ENCODE results near the gene STAT3. TPM values are rescaled to one million over a fixed set of nuclear protein-coding genes. Genes with fewer than 3 reads are reported as not detected.
"Not testable (repeated sequence)": the region's sequence is repeated elsewhere in the genome, so short reads cannot be mapped to it uniquely, and the experiment has no call there.

STAT3 gene
- total and polyA plus RNA-seq, 2 donors (not counting 1 experiment from before 2014, with no cell fraction given): 50.1 to 140 TPM

GRCh38 chr17:42394838-42395237 lies 6.6 kb upstream of the STAT3 start:
- Histone ChIP-seq H3K27me3 (replicated peaks in 1 of 4; ENCODE audit: control extremely low read depth in 1 of 4, control insufficient read depth in 3 of 4, insufficient read depth in 4 of 4, low read length in 3 of 4) (no peaks in the 10 kb centered on the region), H3K9ac (ENCODE audit: low read length) (no peak overlapping the region), H3K9me3 (ENCODE audit: control extremely low read depth in 1 of 3, control insufficient read depth in 2 of 3, insufficient read depth in 1 of 3, low read length in 2 of 3) (no peaks in the 10 kb centered on the region), H3K4me3 (ENCODE audit: control extremely low read depth in 1 of 5, extremely low read depth in 1 of 5, insufficient read depth in 1 of 5, low read depth in 2 of 5, low read length in 4 of 5) (no peak overlapping the region), H2AFZ (ENCODE audit: insufficient read depth, low read depth, low read length, poor library complexity, severe bottlenecking) (no peak overlapping the region), H3K4me1 (ENCODE audit: control insufficient read depth in 2 of 2, insufficient read depth in 2 of 2, low read length in 2 of 2) (peaks cover 0 to 17% of the 10 kb centered on the region in 2 donors), H3K36me3 (replicated peaks in 1 of 2; ENCODE audit: control extremely low read depth in 1 of 2, control insufficient read depth in 1 of 2, extremely low read depth in 1 of 2, insufficient read depth in 2 of 2, low read length in 1 of 2) (no peaks in the 10 kb centered on the region), H3K4me2 (replicated peaks; ENCODE audit: low read depth, low read length, poor library complexity, severe bottlenecking) (no peak overlapping the region), H4K20me1 (ENCODE audit: control insufficient read depth, insufficient read depth, low read length, poor library complexity, severe bottlenecking) (no peaks in the 10 kb centered on the region), H3K27ac (ENCODE audit: low read length in 2 of 2) (no peak overlapping the region), H3K79me2 (ENCODE audit: control insufficient read depth, insufficient read depth, low read length) (peaks cover 2% of the 10 kb centered on the region)
- POLR2A ChIA-PET: interaction anchor here (0.6 kb wide), 1 partner anchor 80 kb away, joined by 6 read pairs; no protein-coding TSS in a partner anchor
- Mint-ChIP-seq H3K27ac (peak overlapping the region; percentile 28), H3K4me1 (peaks cover 23% of the 10 kb centered on the region), H3K9me3 (ENCODE audit: insufficient read depth) (no peaks in the 10 kb centered on the region), H3K27me3 (no peaks in the 10 kb centered on the region), H3K4me3 (no peak overlapping the region)
- no peak for ATAC-seq (ENCODE audit: low read depth)
- no peak for DNase-seq
- 95% methylated on average over 2 of the region's 4 CpGs for WGBS (ENCODE audit: insufficient coverage)
- CTCF ChIA-PET: interaction anchor here (2.6 kb wide), 1 partner anchor 12 kb away, joined by 11 read pairs; no protein-coding TSS in a partner anchor
- TF ChIP-seq, protein P1, sequence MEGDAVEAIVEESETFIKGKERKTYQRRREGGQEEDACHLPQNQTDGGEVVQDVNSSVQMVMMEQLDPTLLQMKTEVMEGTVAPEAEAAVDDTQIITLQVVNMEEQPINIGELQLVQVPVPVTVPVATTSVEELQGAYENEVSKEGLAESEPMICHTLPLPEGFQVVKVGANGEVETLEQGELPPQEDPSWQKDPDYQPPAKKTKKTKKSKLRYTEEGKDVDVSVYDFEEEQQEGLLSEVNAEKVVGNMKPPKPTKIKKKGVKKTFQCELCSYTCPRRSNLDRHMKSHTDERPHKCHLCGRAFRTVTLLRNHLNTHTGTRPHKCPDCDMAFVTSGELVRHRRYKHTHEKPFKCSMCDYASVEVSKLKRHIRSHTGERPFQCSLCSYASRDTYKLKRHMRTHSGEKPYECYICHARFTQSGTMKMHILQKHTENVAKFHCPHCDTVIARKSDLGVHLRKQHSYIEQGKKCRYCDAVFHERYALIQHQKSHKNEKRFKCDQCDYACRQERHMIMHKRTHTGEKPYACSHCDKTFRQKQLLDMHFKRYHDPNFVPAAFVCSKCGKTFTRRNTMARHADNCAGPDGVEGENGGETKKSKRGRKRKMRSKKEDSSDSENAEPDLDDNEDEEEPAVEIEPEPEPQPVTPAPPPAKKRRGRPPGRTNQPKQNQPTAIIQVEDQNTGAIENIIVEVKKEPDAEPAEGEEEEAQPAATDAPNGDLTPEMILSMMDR (IDR thresholded peaks at IDR 0.05): no peak
- TF ChIP-seq EZH2 (IDR thresholded peaks at IDR 0.05; ENCODE audit: borderline replicate concordance, insufficient read depth, low read depth, low read length, poor library complexity, severe bottlenecking): no peak
- intact Hi-C loops (cut with micrococcal nuclease): no loop called here

DNA sequence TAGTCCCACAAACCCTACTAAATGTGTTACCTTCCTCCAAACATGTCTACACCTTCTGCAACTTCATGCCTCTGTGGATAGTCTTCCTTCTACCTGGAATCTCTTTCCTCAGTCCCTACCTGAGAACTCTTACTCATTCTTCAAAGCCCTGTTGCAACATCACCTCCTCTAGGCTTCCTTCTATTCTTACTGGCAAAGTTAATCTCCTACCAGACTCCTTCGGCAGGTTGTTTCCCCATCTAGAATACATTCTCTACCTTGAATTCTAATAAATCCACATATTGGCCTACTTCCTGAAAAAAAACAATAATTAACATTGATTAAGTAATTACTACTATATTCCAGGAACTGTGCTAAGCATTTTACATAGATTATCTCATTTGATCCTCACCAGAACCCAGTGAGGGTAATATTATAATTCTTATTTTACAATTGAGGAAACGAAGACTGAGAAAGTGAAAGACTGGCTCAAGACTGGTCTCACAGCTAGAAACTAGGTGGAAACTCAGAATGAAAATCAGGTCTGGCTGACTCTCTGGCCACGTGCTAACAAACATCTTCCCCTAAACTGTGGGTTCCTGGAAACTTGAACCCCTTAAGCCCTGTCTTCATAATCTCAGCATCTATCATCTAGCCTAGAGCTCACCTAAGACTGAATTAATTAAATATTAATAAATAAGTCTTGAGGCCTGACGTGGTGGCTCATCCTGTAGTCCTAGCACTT lies 4.6 kb upstream of the STAT3 start:
- H3K36me3 ChIP-seq (replicated peaks in 1 of 2; ENCODE audit: control extremely low read depth in 1 of 2, control insufficient read depth in 1 of 2, extremely low read depth in 1 of 2, insufficient read depth in 2 of 2, low read length in 1 of 2): no peaks in the 10 kb centered on the region
- intact Hi-C loops (cut with micrococcal nuclease): no loop called here
- ChIA-PET CTCF (interaction anchor here (0.6 to 1.5 kb wide), 5 partner anchors 10 to 112 kb away, joined by 3 to 13 read pairs (median 6); no protein-coding TSS in a partner anchor), POLR2A (interaction anchor here (0.6 to 0.8 kb wide), 5 partner anchors 22 to 81 kb away, joined by 3 to 8 read pairs (median 5); no protein-coding TSS in a partner anchor)
- WGBS (ENCODE audit: insufficient coverage): no CpG with 5 or more reads among the region's 4 CpGs
- no peaks in the 10 kb centered on the region for H3K27me3 Mint-ChIP-seq
- no peak for ATAC-seq (ENCODE audit: low read depth)
- no peaks in the 10 kb centered on the region for H4K20me1 ChIP-seq (ENCODE audit: control insufficient read depth, insufficient read depth, low read length, poor library complexity, severe bottlenecking)
- H3K9me3 Mint-ChIP-seq (ENCODE audit: insufficient read depth): no peaks in the 10 kb centered on the region
- peak overlapping the region; percentile 70 for H3K27ac Mint-ChIP-seq
- H3K4me2 ChIP-seq (replicated peaks; ENCODE audit: low read depth, low read length, poor library complexity, severe bottlenecking): peak overlapping the region; percentile 14
- no peak overlapping the region for H3K9ac ChIP-seq (ENCODE audit: low read length)
- peaks cover 6 to 21% of the 10 kb centered on the region in 2 donors for H3K4me1 ChIP-seq (ENCODE audit: control insufficient read depth in 2 of 2, insufficient read depth in 2 of 2, low read length in 2 of 2)
- H3K79me2 ChIP-seq (ENCODE audit: control insufficient read depth, insufficient read depth, low read length): peaks cover 11% of the 10 kb centered on the region
- no peaks in the 10 kb centered on the region for H3K9me3 ChIP-seq (ENCODE audit: control extremely low read depth in 1 of 3, control insufficient read depth in 2 of 3, insufficient read depth in 1 of 3, low read length in 2 of 3)
- H3K27ac ChIP-seq (ENCODE audit: low read length in 2 of 2): peak overlapping the region in 1 of 2 donors; percentile 28
- H2AFZ ChIP-seq (ENCODE audit: insufficient read depth, low read depth, low read length, poor library complexity, severe bottlenecking): peak overlapping the region; percentile 33
- H3K4me1 Mint-ChIP-seq: peaks cover 33% of the 10 kb centered on the region
- DNase-seq: peak; percentile 42
- H3K4me3 ChIP-seq (ENCODE audit: control extremely low read depth in 1 of 5, extremely low read depth in 1 of 5, insufficient read depth in 1 of 5, low read depth in 2 of 5, low read length in 4 of 5): no peak overlapping the region
- no peak for TF ChIP-seq EZH2 (IDR thresholded peaks at IDR 0.05; ENCODE audit: borderline replicate concordance, insufficient read depth, low read depth, low read length, poor library complexity, severe bottlenecking)
- TF ChIP-seq, protein P1 (IDR thresholded peaks at IDR 0.05): no peak
- H3K27me3 ChIP-seq (replicated peaks in 1 of 4; ENCODE audit: control extremely low read depth in 1 of 4, control insufficient read depth in 3 of 4, insufficient read depth in 4 of 4, low read length in 3 of 4): no peaks in the 10 kb centered on the region
- peak overlapping the region; percentile 30 for H3K4me3 Mint-ChIP-seq

DNA sequence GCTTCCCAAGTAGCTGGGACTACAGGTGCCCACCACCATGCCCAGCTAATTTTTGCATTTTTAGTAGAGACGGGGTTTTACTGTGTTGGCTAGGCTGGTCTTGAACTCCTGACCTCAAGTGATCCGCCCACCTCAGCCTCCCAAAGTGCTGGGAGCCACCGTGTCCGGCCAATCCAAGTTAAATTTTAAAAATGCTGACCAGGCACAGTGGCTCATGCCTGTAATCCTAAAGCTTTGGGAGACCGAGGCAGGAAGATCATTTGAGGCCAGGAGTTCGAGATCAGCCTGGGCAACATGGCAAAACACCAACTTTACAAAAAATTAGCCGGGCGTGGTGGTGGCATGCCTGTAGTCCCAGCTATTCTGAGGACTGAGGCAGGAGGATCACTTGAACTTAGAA lies 3.2 kb upstream of the STAT3 start:
- H2AFZ ChIP-seq (ENCODE audit: insufficient read depth, low read depth, low read length, poor library complexity, severe bottlenecking); H3K9me3 Mint-ChIP-seq (ENCODE audit: insufficient read depth); H3K9ac ChIP-seq (ENCODE audit: low read length); H3K4me3 ChIP-seq (ENCODE audit: control extremely low read depth in 1 of 5, extremely low read depth in 1 of 5, insufficient read depth in 1 of 5, low read depth in 2 of 5, low read length in 4 of 5); DNase-seq; H3K27ac ChIP-seq (ENCODE audit: low read length in 2 of 2); H3K27me3 Mint-ChIP-seq; H3K27me3 ChIP-seq (replicated peaks in 1 of 4; ENCODE audit: control extremely low read depth in 1 of 4, control insufficient read depth in 3 of 4, insufficient read depth in 4 of 4, low read length in 3 of 4); H3K36me3 ChIP-seq (replicated peaks in 1 of 2; ENCODE audit: control extremely low read depth in 1 of 2, control insufficient read depth in 1 of 2, extremely low read depth in 1 of 2, insufficient read depth in 2 of 2, low read length in 1 of 2); H3K9me3 ChIP-seq (ENCODE audit: control extremely low read depth in 1 of 3, control insufficient read depth in 2 of 3, insufficient read depth in 1 of 3, low read length in 2 of 3); H3K4me2 ChIP-seq (replicated peaks; ENCODE audit: low read depth, low read length, poor library complexity, severe bottlenecking); ATAC-seq (ENCODE audit: low read depth); intact Hi-C loops (cut with micrococcal nuclease); H4K20me1 ChIP-seq (ENCODE audit: control insufficient read depth, insufficient read depth, low read length, poor library complexity, severe bottlenecking); H3K4me3 Mint-ChIP-seq: not testable (repeated sequence)
- WGBS (ENCODE audit: insufficient coverage): 94% methylated on average over 4 of the region's 8 CpGs
- Histone ChIP-seq H3K79me2 (ENCODE audit: control insufficient read depth, insufficient read depth, low read length) (peaks cover 25% of the 10 kb centered on the region), H3K4me1 (ENCODE audit: control insufficient read depth in 2 of 2, insufficient read depth in 2 of 2, low read length in 2 of 2) (peaks cover 16 to 33% of the 10 kb centered on the region in 2 donors)
- POLR2A ChIA-PET: interaction anchor here (0.6 kb wide), 2 partner anchors 77 to 79 kb away, joined by 3 read pairs; no protein-coding TSS in a partner anchor
- CTCF ChIA-PET: interaction anchor here (0.7 to 2.0 kb wide), 2 partner anchors 9 to 14 kb away, joined by 3 to 9 read pairs; no protein-coding TSS in a partner anchor
- peak overlapping the region; percentile 63 for H3K27ac Mint-ChIP-seq
- peaks cover 44% of the 10 kb centered on the region for H3K4me1 Mint-ChIP-seq

All from B cell (primary cell).